ENCODE data around the gene CPB2.

DNA sequence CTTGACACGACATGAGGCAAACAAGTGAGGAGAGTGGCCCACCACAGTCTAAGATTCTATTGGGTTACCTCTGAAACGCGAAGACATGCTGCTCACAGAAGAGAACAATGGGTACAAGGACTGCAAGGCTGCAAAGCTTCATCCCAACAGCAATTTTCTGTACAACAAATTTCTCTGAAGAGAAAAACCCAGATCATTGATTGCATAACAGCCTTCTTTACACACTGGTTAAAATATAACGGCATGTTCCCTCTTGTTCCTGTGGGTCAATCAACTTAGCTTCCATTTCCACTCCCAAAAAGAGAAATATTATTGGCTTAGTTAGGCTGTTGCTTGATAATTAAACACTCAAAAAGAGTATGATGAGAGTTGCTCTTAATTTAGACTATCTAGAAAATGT lies at the start of gene CPB2:
- TF ChIP-seq, protein P1, sequence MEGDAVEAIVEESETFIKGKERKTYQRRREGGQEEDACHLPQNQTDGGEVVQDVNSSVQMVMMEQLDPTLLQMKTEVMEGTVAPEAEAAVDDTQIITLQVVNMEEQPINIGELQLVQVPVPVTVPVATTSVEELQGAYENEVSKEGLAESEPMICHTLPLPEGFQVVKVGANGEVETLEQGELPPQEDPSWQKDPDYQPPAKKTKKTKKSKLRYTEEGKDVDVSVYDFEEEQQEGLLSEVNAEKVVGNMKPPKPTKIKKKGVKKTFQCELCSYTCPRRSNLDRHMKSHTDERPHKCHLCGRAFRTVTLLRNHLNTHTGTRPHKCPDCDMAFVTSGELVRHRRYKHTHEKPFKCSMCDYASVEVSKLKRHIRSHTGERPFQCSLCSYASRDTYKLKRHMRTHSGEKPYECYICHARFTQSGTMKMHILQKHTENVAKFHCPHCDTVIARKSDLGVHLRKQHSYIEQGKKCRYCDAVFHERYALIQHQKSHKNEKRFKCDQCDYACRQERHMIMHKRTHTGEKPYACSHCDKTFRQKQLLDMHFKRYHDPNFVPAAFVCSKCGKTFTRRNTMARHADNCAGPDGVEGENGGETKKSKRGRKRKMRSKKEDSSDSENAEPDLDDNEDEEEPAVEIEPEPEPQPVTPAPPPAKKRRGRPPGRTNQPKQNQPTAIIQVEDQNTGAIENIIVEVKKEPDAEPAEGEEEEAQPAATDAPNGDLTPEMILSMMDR (conservative IDR thresholded peaks at IDR 0.05; ENCODE audit: low read length), result no peak
- no peak for TF ChIP-seq EZH2phosphoT487 (IDR thresholded peaks at IDR 0.05; ENCODE audit: borderline replicate concordance)

Data from Loucy (cell line).